Naive thymus-derived CD4-positive, alpha-beta T cell (primary cell): Measurements from ENCODE around the gene AARS2. TPM values are rescaled to one million over a fixed set of nuclear protein-coding genes. Genes with fewer than 3 reads are reported as not detected.

Source experiments
- ATAC-seq: fragments of 150-1000 bp; cut with Tn5 transposase; 2 replicates; pipeline ENCODE4 v1.10.0; 2021; ENCODE audit warnings: mild to moderate bottlenecking, moderate library complexity
- CTCF ChIA-PET: fragments of 350-600 bp; sonication (Branson Sonifier 250); formaldehyde crosslinking; loops from one replicate; lab custom pipeline; 2021; ENCODE audit warnings: antibody characterized with exemption; lab: Charles Lee
- POLR2A ChIA-PET: fragments of 350-600 bp; sonication (Branson Sonifier 250); formaldehyde crosslinking; loops from one replicate; lab custom pipeline; 2021; ENCODE audit warnings: antibody characterized with exemption, inconsistent platforms; lab: Charles Lee
- DNase-seq, 9 donors: peaks; one replicate each; pipeline versions ENCODE4 v3.0.0 to v3.0.0-alpha.2; 2020 to 2022; ENCODE audit warnings: mixed read lengths in 1 of 9
- H3K27ac ChIP-seq: one replicate; pipeline ENCODE4 v1.7.0; 2013; ENCODE audit warnings: mild to moderate bottlenecking, low read depth, low read length, moderate library complexity
- H3K27me3 ChIP-seq, 2 donors: one replicate each; pipeline ENCODE4 v1.7.0; 2013; ENCODE audit warnings: low read length in 2 of 2, mild to moderate bottlenecking in 2 of 2, moderate library complexity in 2 of 2; ENCODE audit not compliant: control insufficient read depth in 2 of 2, insufficient read depth in 2 of 2
- H3K36me3 ChIP-seq, 3 experiments: 1 replicate in 2 of 3; 2 replicates in 1 of 3; pipeline ENCODE4 v1.7.0; 2013; ENCODE audit warnings: low read length in 3 of 3, mild to moderate bottlenecking in 3 of 3, moderate library complexity in 1 of 3; ENCODE audit not compliant: insufficient read depth in 3 of 3, control insufficient read depth in 2 of 3
- H3K4me1 ChIP-seq, 2 donors: one replicate each; pipeline ENCODE4 v1.7.0; 2013; ENCODE audit warnings: low read length in 2 of 2, mild to moderate bottlenecking in 2 of 2, moderate library complexity in 1 of 2; ENCODE audit not compliant: control insufficient read depth in 2 of 2, insufficient read depth in 2 of 2
- H3K4me3 ChIP-seq: 2 replicates; pipeline ENCODE4 v1.7.0; 2013; ENCODE audit warnings: mild to moderate bottlenecking, low read length
- H3K9me3 ChIP-seq, 3 experiments: 1 replicate in 2 of 3; 2 replicates in 1 of 3; pipeline ENCODE4 v1.7.0; 2013; ENCODE audit warnings: low read length in 3 of 3; ENCODE audit not compliant: control insufficient read depth in 2 of 3
- H3K27ac Mint-ChIP-seq, 9 donors: one replicate each; pipeline ENCODE4 v1.8.0; 2020 to 2022; ENCODE audit warnings: mixed read lengths in 9 of 9, mild to moderate bottlenecking in 8 of 9, moderate library complexity in 5 of 9, inconsistent platforms in 2 of 9
- H3K27me3 Mint-ChIP-seq, 5 donors: one replicate each; pipeline ENCODE4 v1.8.0; 2021 to 2022; ENCODE audit warnings: mixed read lengths in 5 of 5, mild to moderate bottlenecking in 1 of 5
- H3K36me3 Mint-ChIP-seq, 5 donors: one replicate each; pipeline ENCODE4 v1.8.0; 2020 to 2022; ENCODE audit warnings: mixed read lengths in 5 of 5, mild to moderate bottlenecking in 3 of 5, inconsistent platforms in 1 of 5
- H3K4me1 Mint-ChIP-seq, 7 donors: one replicate each; pipeline ENCODE4 v1.8.0; 2020 to 2022; ENCODE audit warnings: mixed read lengths in 7 of 7, mild to moderate bottlenecking in 3 of 7, inconsistent platforms in 1 of 7
- H3K4me3 Mint-ChIP-seq, 10 donors: one replicate each; pipeline ENCODE4 v1.8.0; 2020 to 2022; ENCODE audit warnings: mild to moderate bottlenecking in 10 of 10, mixed read lengths in 10 of 10, moderate library complexity in 6 of 10, inconsistent platforms in 2 of 10
- H3K9me3 Mint-ChIP-seq, 11 donors: one replicate each; pipeline ENCODE4 v1.8.0; 2020 to 2022; ENCODE audit warnings: mixed read lengths in 11 of 11, mild to moderate bottlenecking in 4 of 11, inconsistent platforms in 1 of 11, moderate library complexity in 1 of 11
- intact Hi-C, 2 donors: fragments of 100-400 bp; cut with micrococcal nuclease; formaldehyde crosslinking; loops; one replicate each; pipeline ENCODE4 v1.15.1; 2023
- polyA plus RNA-seq, 2 donors: library from polyadenylated mRNA; unstranded; fragments of 300-500 nt; fragmentation: Illumina TruSeq; gene quantifications; one replicate each; pipeline ENCODE4 v1.2.3, GENCODE V29; 2021
- total RNA-seq, 6 experiments: library from RNA in 5 of 6; stranded (reverse) in 5 of 6; gene quantifications; 1 replicate in 5 of 6; 2 replicates in 1 of 6; pipeline ENCODE4 v1.2.3 and lab custom pipeline; 2021 to 2026

AARS2 gene
- total and polyA plus RNA-seq, 7 experiments from 2014 or later: 8.9 to 29.8 (median 19.9) TPM

GRCh38 chr6:44306710-44307109 lies 6.4 kb downstream of the AARS2 start:
- H3K36me3 ChIP-seq: peaks cover 0 to 96% (median 16%) of the 10 kb centered on the region in 3 experiments
- H3K27ac ChIP-seq: no peak overlapping the region
- ChIA-PET CTCF (interaction anchor here (3.5 to 4.8 kb wide), 2 partner anchors 11 to 39 kb away, joined by 16 to 50 read pairs; partner anchors contain the start of gene TMEM151B), POLR2A (no interaction called here)
- no peak overlapping the region for H3K27ac Mint-ChIP-seq
- H3K4me3 Mint-ChIP-seq: no peak overlapping the region
- H3K36me3 Mint-ChIP-seq: peaks cover 11 to 34% (median 16%) of the 10 kb centered on the region in 5 donors
- intact Hi-C loops: no loop called here
- no peaks in the 10 kb centered on the region for H3K27me3 ChIP-seq
- ATAC-seq: no peak
- no peaks in the 10 kb centered on the region for H3K9me3 ChIP-seq
- no peak for DNase-seq
- peaks cover 6 to 15% (median 9%) of the 10 kb centered on the region in 7 donors for H3K4me1 Mint-ChIP-seq
- no peak overlapping the region for H3K4me3 ChIP-seq
- no peaks in the 10 kb centered on the region for H3K4me1 ChIP-seq
- H3K27me3 Mint-ChIP-seq: no peaks in the 10 kb centered on the region
- no peaks in the 10 kb centered on the region for H3K9me3 Mint-ChIP-seq

- H3K27ac Mint-ChIP-seq: no peak overlapping the region
- intact Hi-C loops: no loop called here
- H3K4me3 ChIP-seq: no peak overlapping the region
These were observed 7.9 kb downstream of the AARS2 start for GRCh38 chr6:44305200-44305725.

DNA sequence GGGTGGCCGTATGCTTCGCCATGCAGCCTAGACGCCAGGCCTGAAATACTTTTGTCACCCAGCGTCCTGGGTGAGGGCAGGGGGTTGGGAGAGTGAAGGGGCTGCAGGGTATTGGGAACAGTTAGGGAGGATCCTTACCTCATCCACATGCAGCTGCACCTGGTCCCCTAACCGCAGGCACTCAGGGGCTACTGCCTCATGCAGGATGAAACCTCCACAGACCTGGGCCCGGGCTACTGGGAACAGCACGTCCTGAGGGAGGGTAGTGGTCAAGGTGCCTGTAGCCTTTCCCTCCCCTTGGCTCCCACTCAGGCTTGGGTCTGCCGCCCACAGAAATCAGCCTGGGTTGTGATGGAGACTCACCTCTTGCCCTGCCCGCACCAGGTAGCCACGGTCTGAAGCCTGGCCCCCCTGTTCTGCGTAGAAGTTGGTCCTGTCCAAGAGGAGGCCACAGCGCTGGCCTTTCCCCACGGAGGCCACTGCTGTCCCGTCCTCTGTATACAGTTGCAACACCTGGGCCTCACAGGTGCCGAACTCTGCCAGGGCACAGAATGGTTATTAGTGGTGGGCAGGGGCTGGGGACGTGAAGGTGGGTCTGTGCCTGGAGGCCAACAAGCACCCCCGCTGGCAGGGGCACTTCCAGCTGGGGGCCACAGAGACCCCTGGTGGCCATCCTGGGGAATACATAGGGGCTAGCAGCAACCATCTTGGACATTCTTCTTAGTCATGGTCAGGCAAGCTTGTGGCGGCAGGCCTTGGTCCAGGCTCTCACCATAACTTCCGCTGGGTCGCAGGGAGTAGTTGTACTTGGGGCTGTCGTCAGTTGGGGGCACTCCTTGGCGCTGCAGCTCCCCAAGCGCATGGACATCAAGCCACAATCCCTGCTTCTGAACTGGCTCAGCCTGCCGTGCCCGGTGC lies 8.6 kb downstream of the AARS2 start:
- Histone ChIP-seq H3K27me3 (no peaks in the 10 kb centered on the region), H3K36me3 (peaks cover 0 to 90% (median 3%) of the 10 kb centered on the region in 3 experiments), H3K4me3 (no peak overlapping the region), H3K27ac (no peak overlapping the region), H3K4me1 (no peaks in the 10 kb centered on the region), H3K9me3 (no peaks in the 10 kb centered on the region)
- no peaks in the 10 kb centered on the region for H3K9me3 Mint-ChIP-seq
- ChIA-PET POLR2A (interaction anchor here (1.2 to 1.9 kb wide), 2 partner anchors 8 to 36 kb away, joined by 3 to 5 read pairs; partner anchors contain the start of gene AARS2), CTCF (interaction anchor here (0.6 to 4.8 kb wide), 9 partner anchors 8 to 129 kb away, joined by 3 to 50 read pairs (median 3); partner anchors contain the start of genes AARS2 and TMEM151B)
- intact Hi-C loops: loop anchor here (1.0 kb wide), 2 partner anchors 36 to 132 kb away; no protein-coding TSS in a partner anchor
- DNase-seq: peak in 7 of 9 donors; percentile 13 to 53 (median 27)
- ATAC-seq: peak; percentile 80
- H3K27ac Mint-ChIP-seq: peak overlapping the region in 1 of 9 donors; percentile 38
- H3K4me3 Mint-ChIP-seq: no peak overlapping the region
- H3K27me3 Mint-ChIP-seq: no peaks in the 10 kb centered on the region
- H3K4me1 Mint-ChIP-seq: peaks cover 0 to 4% (median 0%) of the 10 kb centered on the region in 7 donors
- peaks cover 10 to 38% (median 14%) of the 10 kb centered on the region in 5 donors for H3K36me3 Mint-ChIP-seq

More at GRCh38 chr6:44305200-44305725, 7.9 kb downstream of the AARS2 start:
- POLR2A ChIA-PET: interaction anchor here (1.9 kb wide), 1 partner anchor 37 kb away, joined by 5 read pairs; no protein-coding TSS in a partner anchor
- Histone ChIP-seq H3K27me3 (no peaks in the 10 kb centered on the region), H3K27ac (no peak overlapping the region), H3K9me3 (no peaks in the 10 kb centered on the region), H3K4me1 (no peaks in the 10 kb centered on the region), H3K36me3 (peaks cover 0 to 96% (median 10%) of the 10 kb centered on the region in 3 experiments)
- H3K4me3 Mint-ChIP-seq: no peak overlapping the region
- DNase-seq (no peak), ATAC-seq (no peak)
- peaks cover 3 to 10% (median 6%) of the 10 kb centered on the region in 7 donors for H3K4me1 Mint-ChIP-seq
- H3K36me3 Mint-ChIP-seq: peaks cover 15 to 42% (median 19%) of the 10 kb centered on the region in 5 donors
- H3K9me3 Mint-ChIP-seq: no peaks in the 10 kb centered on the region
- no peaks in the 10 kb centered on the region for H3K27me3 Mint-ChIP-seq
- CTCF ChIA-PET: interaction anchor here (0.6 to 4.8 kb wide), 7 partner anchors 9 to 71 kb away, joined by 3 to 50 read pairs (median 3); partner anchors contain the start of gene TMEM151B

- H3K9me3 ChIP-seq: no peaks in the 10 kb centered on the region
- no peak for DNase-seq
- H3K9me3 Mint-ChIP-seq: no peaks in the 10 kb centered on the region
- no peaks in the 10 kb centered on the region for H3K4me1 ChIP-seq
- H3K27ac ChIP-seq: no peak overlapping the region
- no peak overlapping the region for H3K27ac Mint-ChIP-seq
- H3K4me3 ChIP-seq: no peak overlapping the region
- H3K36me3 Mint-ChIP-seq: peaks cover 10 to 34% (median 14%) of the 10 kb centered on the region in 5 donors
- H3K4me1 Mint-ChIP-seq: peaks cover 0 to 6% (median 0%) of the 10 kb centered on the region in 7 donors
- peaks cover 0 to 83% (median 0%) of the 10 kb centered on the region in 3 experiments for H3K36me3 ChIP-seq
- H3K27me3 Mint-ChIP-seq: peaks cover 0 to 4% (median 0%) of the 10 kb centered on the region in 5 donors
- intact Hi-C loops: loop anchor here (1.0 kb wide), 2 partner anchors 36 to 132 kb away; no protein-coding TSS in a partner anchor
- ATAC-seq: no peak
- POLR2A ChIA-PET: interaction anchor here (1.2 to 1.4 kb wide), 2 partner anchors 9 to 56 kb away, joined by 3 to 5 read pairs; partner anchors contain the start of genes AARS2 and HSP90AB1
- CTCF ChIA-PET: interaction anchor here (0.6 to 4.8 kb wide), 4 partner anchors 8 to 128 kb away, joined by 3 to 50 read pairs (median 11); partner anchors contain the start of genes AARS2 and TMEM151B
- H3K27me3 ChIP-seq: no peaks in the 10 kb centered on the region
- no peak overlapping the region for H3K4me3 Mint-ChIP-seq
These were observed 9.3 kb downstream of the AARS2 start for GRCh38 chr6:44303842-44304241.

DNA sequence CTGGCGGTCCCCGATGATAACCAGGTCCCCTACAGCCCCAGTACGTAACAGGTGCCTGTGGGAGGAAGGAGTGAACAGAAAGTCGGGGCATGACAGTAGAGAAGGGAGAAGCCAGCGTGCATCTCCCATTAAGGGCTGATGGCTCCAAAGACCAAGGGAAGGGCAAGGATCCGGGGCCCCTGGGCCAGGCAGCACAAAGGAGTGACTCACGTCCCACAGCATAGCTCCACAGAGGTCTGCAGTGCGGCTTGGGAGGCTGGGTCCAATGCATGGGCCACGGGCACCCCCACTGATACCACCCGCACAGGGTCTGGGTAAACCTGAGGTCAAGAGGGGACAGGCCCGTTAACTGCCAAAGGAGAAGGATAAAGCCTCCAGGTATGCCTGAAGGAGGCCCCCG lies 10.3 kb downstream of the AARS2 start:
- ChIA-PET CTCF (interaction anchor here (0.6 to 4.8 kb wide), 3 partner anchors 10 to 200 kb away, joined by 3 to 50 read pairs (median 6); partner anchors contain the start of genes AARS2 and TMEM151B), POLR2A (interaction anchor here (1.4 kb wide), 1 partner anchor 55 kb away, joined by 5 read pairs; the partner anchor contains the start of gene HSP90AB1)
- Mint-ChIP-seq H3K27me3 (peaks cover 0 to 12% (median 0%) of the 10 kb centered on the region in 5 donors), H3K36me3 (peaks cover 9 to 29% (median 11%) of the 10 kb centered on the region in 5 donors), H3K9me3 (no peaks in the 10 kb centered on the region), H3K4me1 (peaks cover 0 to 5% (median under 1%) of the 10 kb centered on the region in 7 donors), H3K4me3 (no peak overlapping the region), H3K27ac (no peak overlapping the region)
- H3K27ac ChIP-seq: no peak overlapping the region
- no peaks in the 10 kb centered on the region for H3K27me3 ChIP-seq
- no peak overlapping the region for H3K4me3 ChIP-seq
- ATAC-seq (no peak), DNase-seq (no peak)
- H3K4me1 ChIP-seq: peaks cover 0 to 3% of the 10 kb centered on the region in 2 donors
- H3K9me3 ChIP-seq: no peaks in the 10 kb centered on the region
- peaks cover 0 to 76% (median 0%) of the 10 kb centered on the region in 3 experiments for H3K36me3 ChIP-seq
- intact Hi-C loops: no loop called here
